SW480 (cell line): ENCODE data around the gene ANLN.
"Not testable (repeated sequence)": the region's sequence is repeated elsewhere in the genome, so short reads cannot be mapped to it uniquely, and the experiment has no call there.

ENCODE experiments used
- DNase-seq: peaks from one replicate; pipeline ENCODE4 v3.0.0-alpha.2; 2016; ENCODE audit warnings: low spot score

Gene ANLN

GRCh38 chr7:36466001-36466400, 76.3 kb downstream of the ANLN start:
- DNase-seq, result not testable (repeated sequence)

- DNase-seq, result no peak
Measured at GRCh38 chr7:36468370-36469101, 78.9 kb downstream of the ANLN start.

GRCh38 chr7:36469236-36469635, 79.6 kb downstream of the ANLN start:
- DNase-seq, result no peak

- DNase-seq, result no peak
Measured at GRCh38 chr7:36472141-36472729, 82.6 kb downstream of the ANLN start.

GRCh38 chr7:36473454-36474282, 84.0 kb downstream of the ANLN start:
- peak; percentile 39 for DNase-seq

- DNase-seq, result no peak
Measured at GRCh38 chr7:36474283-36475010, 84.8 kb downstream of the ANLN start.

GRCh38 chr7:36475011-36475342, 85.3 kb downstream of the ANLN start:
- DNase-seq, result no peak

- DNase-seq, result no peak
Measured at GRCh38 chr7:36475381-36475780, 85.7 kb downstream of the ANLN start.

GRCh38 chr7:36478745-36479144, 89.1 kb downstream of the ANLN start:
- no peak for DNase-seq

- not testable (repeated sequence) for DNase-seq
Measured at GRCh38 chr7:36483853-36484252, 94.2 kb downstream of the ANLN start.

GRCh38 chr7:36484265-36484664, 94.6 kb downstream of the ANLN start:
- no peak for DNase-seq

- DNase-seq, result no peak
Measured at GRCh38 chr7:36486336-36486735, 96.7 kb downstream of the ANLN start.

GRCh38 chr7:36487756-36488336, 98.2 kb downstream of the ANLN start:
- peak; percentile 83 for DNase-seq

GRCh38 chr7:36488672-36489071, 99.0 kb downstream of the ANLN start:
- not testable (repeated sequence) for DNase-seq

GRCh38 chr7:36490419-36490830, 100.8 kb downstream of the ANLN start:
- no peak for DNase-seq

- no peak for DNase-seq
Measured at GRCh38 chr7:36491317-36491716, 101.7 kb downstream of the ANLN start.

- DNase-seq, result no peak
Measured at GRCh38 chr7:36496576-36496975, 106.9 kb downstream of the ANLN start.

- not testable (repeated sequence) for DNase-seq
Measured at GRCh38 chr7:36497176-36497575, 107.5 kb downstream of the ANLN start.

GRCh38 chr7:36497775-36498174, 108.1 kb downstream of the ANLN start:
- no peak for DNase-seq
